Activated CD8-positive, alpha-beta T cell treated with anti-CD3 and anti-CD28 coated beads, Interleukin-2, amount 10 ng/mL, durations not matched to agents 7 days and 5 days (primary cell): ENCODE data around the gene HDLBP. TPM values are rescaled to one million over a fixed set of nuclear protein-coding genes. Genes with fewer than 3 reads are reported as not detected.
A peak's percentile ranks its signal among the peaks of the same experiment; 100 is the strongest.

Source experiments
- ATAC-seq: fragments of 150-1000 bp; cut with Tn5 transposase; one replicate; pipeline ENCODE4 v1.10.0; 2021; ENCODE audit warnings: moderate library complexity
- CTCF ChIA-PET: fragments of 350-600 bp; sonication (Branson Sonifier 250); formaldehyde crosslinking; loops from one replicate; lab custom pipeline; 2021; ENCODE audit warnings: antibody characterized with exemption; lab: Charles Lee
- POLR2A ChIA-PET: fragments of 350-600 bp; sonication (Branson Sonifier 250); formaldehyde crosslinking; loops from one replicate; lab custom pipeline; 2021; ENCODE audit warnings: antibody characterized with exemption; lab: Charles Lee
- DNase-seq: peaks from one replicate; pipeline ENCODE4 v3.0.0-alpha.2; 2020
- H3K27ac Mint-ChIP-seq: one replicate; pipeline ENCODE4 v1.8.0; 2021; ENCODE audit warnings: mild to moderate bottlenecking, mixed read lengths
- H3K27me3 Mint-ChIP-seq: one replicate; pipeline ENCODE4 v1.8.0; 2021; ENCODE audit warnings: low read depth, mixed read lengths
- H3K36me3 Mint-ChIP-seq: one replicate; pipeline ENCODE4 v1.8.0; 2021; ENCODE audit warnings: low read depth, mixed read lengths
- H3K4me1 Mint-ChIP-seq: one replicate; pipeline ENCODE4 v1.8.0; 2021; ENCODE audit warnings: low read depth, mixed read lengths
- H3K4me3 Mint-ChIP-seq: one replicate; pipeline ENCODE4 v1.8.0; 2021; ENCODE audit warnings: mild to moderate bottlenecking, mixed read lengths
- H3K9me3 Mint-ChIP-seq: one replicate; pipeline ENCODE4 v1.8.0; 2022; ENCODE audit warnings: mixed read lengths; ENCODE audit not compliant: insufficient read depth
- total RNA-seq, 2 experiments: library from RNA; stranded (reverse); gene quantifications; one replicate each; pipeline ENCODE4 v1.2.3, GENCODE V29; 2021

HDLBP gene
- total RNA-seq, 2 experiments from 2014 or later, result 186 to 187 TPM

DNA sequence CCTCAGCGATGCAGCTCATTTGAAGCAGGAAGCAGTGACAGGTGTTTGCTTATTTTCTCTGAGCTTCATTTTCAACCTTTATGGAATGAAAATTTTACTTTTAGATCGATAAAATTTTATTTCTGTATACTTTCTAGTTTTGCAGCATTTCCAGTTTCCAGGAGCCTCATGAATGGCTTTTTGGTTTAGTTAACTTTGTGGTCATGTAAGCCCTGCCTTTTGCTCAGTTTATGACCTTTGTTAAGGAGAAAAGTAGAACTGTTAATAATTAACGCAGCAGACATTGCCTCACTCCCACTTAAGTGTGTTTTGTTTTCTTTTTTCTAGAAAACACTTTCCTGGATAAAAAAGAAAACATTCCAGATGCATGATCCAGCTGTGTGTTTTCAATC lies 36.2 kb upstream of the HDLBP start:
- POLR2A ChIA-PET, result no interaction called here
- Mint-ChIP-seq H3K4me1 (peaks cover 5% of the 10 kb centered on the region), H3K9me3 (no peaks in the 10 kb centered on the region), H3K36me3 (peaks cover 53% of the 10 kb centered on the region), H3K27ac (no peak overlapping the region), H3K4me3 (no peak overlapping the region), H3K27me3 (no peaks in the 10 kb centered on the region)
- CTCF ChIA-PET, result no interaction called here
- DNase-seq (no peak), ATAC-seq (no peak)

DNA sequence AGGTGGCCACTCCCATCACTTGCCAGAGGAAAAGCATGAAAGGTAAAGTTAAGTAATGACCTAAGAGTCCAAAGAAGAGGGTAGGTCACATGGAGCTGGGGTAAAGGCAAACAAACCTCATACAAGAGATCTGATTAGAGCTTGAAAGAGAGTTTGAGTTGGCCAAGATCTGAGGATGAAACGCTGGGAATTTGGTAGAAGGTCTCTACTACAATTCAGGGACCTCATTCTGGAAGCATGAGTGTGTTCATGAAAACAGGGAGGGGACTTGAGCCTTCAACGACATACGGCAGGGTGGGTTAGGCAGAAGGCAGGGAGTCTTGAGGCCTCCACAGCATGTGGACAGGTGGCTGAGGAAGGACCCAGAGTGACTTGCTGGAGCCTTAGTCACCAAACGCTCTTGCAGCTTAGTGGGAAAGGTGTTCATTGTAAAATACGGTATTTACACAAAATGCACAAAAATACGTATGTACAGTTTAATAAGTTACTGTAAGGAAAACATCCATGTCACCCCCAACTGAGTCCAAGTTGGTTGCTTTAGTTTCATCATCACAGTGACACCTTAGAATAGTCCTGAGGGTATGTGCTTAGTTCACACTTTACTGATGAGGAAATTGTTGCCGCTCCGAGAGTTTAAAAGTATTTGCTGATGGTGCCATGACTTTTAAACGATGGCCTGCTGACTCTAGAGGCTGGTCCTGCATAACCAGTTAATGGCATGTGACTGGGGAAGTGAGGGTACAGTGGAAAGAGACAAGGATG lies 35.6 kb upstream of the HDLBP start:
- no peak for DNase-seq
- ChIA-PET POLR2A (no interaction called here), CTCF (no interaction called here)
- H3K4me1 Mint-ChIP-seq, result peaks cover 5% of the 10 kb centered on the region
- ATAC-seq, result no peak
- H3K36me3 Mint-ChIP-seq, result peaks cover 55% of the 10 kb centered on the region
- H3K9me3 Mint-ChIP-seq, result no peaks in the 10 kb centered on the region
- peak overlapping the region; percentile 27 for H3K27ac Mint-ChIP-seq
- H3K4me3 Mint-ChIP-seq, result no peak overlapping the region
- H3K27me3 Mint-ChIP-seq, result no peaks in the 10 kb centered on the region

DNA sequence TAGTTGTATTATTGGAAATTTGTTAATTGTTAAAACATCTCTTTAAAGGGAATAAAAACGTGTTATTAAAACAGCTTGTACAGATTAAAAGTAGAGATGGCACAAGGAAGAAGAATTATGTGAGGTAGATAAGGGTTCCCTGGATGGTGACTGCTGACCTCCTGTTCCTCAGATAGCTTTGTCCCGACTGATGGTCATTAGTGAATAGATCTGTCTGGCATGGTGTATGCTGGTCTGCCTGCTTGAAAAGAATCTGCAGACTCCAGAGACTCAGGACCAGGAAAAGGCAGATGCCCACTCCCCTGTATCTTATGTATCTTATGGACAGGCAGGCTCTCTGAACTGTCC lies 35.0 kb upstream of the HDLBP start:
- DNase-seq, result no peak
- H3K4me1 Mint-ChIP-seq, result peaks cover 5% of the 10 kb centered on the region
- ATAC-seq, result no peak
- H3K27me3 Mint-ChIP-seq, result no peaks in the 10 kb centered on the region
- CTCF ChIA-PET, result no interaction called here
- no peaks in the 10 kb centered on the region for H3K9me3 Mint-ChIP-seq
- H3K36me3 Mint-ChIP-seq, result peaks cover 57% of the 10 kb centered on the region
- H3K27ac Mint-ChIP-seq, result peak overlapping the region; percentile 27
- no peak overlapping the region for H3K4me3 Mint-ChIP-seq
- POLR2A ChIA-PET, result no interaction called here

DNA sequence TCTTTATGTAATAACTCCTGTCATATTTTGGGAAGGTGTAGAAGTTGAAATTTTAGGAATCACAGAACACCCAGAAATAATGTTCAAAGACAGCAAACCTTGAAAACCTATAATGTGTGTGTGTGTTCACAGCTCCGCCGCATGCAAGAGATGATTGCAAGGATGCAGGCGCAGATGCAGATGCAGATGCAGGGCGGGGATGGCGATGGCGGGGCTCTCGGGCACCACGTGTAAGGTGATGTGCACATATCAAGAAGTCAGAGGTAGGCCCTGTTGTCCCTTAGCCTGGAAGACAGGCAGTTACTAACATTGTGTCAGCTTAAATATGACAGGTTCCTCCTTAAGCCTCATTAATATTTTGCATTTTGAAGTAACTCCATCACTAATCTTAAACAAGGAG lies 34.5 kb upstream of the HDLBP start:
- H3K4me1 Mint-ChIP-seq, result peaks cover 4% of the 10 kb centered on the region

DNA sequence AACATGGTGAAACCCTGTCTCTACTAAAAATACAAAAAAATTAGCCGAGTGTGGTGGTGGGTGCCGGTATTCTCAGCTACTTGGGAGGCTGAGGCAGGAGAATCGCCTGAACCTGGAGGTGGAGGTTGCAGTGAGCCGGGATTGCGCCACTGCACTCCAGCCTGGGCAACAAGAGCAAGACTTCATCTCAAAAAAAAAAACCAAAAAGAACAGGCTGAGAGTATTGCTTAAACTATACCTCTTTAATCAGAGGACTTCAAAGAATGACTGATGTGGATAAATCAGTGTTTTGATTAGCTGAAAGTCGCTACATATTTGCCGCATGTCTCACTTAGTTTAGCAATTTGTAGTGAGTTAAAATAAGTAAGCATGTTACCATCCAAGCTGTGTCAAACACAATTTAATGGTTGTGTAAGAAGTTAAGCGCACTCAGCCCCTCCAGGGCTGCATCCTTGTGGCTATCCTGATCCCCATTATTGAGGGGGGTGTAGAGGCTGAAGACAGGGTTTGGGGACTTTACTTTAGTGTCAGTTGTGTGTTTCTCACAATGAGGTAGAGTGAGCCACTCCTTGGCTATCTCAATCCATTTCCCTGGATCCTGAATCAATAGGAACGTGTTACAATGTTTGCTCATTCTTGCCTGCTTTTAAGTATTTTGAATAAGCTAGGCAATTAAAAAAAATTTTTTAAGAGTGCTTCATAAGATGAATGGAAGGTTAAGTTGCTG lies 29.6 kb upstream of the HDLBP start:
- no peaks in the 10 kb centered on the region for H3K9me3 Mint-ChIP-seq
- DNase-seq (no peak), ATAC-seq (no peak)
- CTCF ChIA-PET, result no interaction called here
- peaks cover 63% of the 10 kb centered on the region for H3K36me3 Mint-ChIP-seq
- no peak overlapping the region for H3K27ac Mint-ChIP-seq
- no peak overlapping the region for H3K4me3 Mint-ChIP-seq
- peaks cover 17% of the 10 kb centered on the region for H3K4me1 Mint-ChIP-seq
- no peaks in the 10 kb centered on the region for H3K27me3 Mint-ChIP-seq
- POLR2A ChIA-PET, result no interaction called here

More for the DNA sequence above, 34.5 kb upstream of the HDLBP start:
- H3K27ac Mint-ChIP-seq, result no peak overlapping the region
- H3K9me3 Mint-ChIP-seq, result no peaks in the 10 kb centered on the region
- DNase-seq, result no peak
- no peak for ATAC-seq
- H3K27me3 Mint-ChIP-seq, result no peaks in the 10 kb centered on the region
- ChIA-PET CTCF (no interaction called here), POLR2A (interaction anchor here (1.2 kb wide), 1 partner anchor 35 kb away, joined by 4 read pairs; the partner anchor contains the start of genes HDLBP and SEPTIN2)
- H3K36me3 Mint-ChIP-seq, result peaks cover 60% of the 10 kb centered on the region
- H3K4me3 Mint-ChIP-seq, result no peak overlapping the region

DNA sequence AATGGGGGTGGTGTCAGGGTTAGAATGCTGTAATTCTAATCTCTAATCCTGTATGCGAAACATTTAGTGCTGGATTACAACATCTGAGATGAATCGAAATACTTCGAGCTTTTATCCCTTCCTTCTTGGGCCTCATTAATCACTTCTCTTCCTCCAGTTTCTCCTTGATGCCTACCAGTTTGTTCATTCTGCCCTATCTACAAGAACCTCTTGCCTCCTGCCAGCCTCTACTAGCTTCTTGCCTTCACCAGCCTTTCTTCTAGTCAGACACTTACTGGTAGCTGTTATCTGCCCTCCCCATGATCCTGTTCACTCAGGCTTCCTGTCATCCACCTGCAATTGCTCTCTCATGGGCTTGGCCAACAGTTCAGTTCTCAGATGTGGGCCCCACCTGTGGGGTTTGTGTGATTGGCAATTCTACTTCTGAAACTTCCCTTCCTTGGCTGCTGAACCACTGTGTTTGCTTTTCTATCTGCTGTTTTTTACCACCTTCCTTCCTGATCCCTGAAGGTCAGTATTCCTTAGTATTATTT lies 25.2 kb upstream of the HDLBP start:
- Mint-ChIP-seq H3K4me3 (no peak overlapping the region), H3K9me3 (no peaks in the 10 kb centered on the region), H3K4me1 (peaks cover 35% of the 10 kb centered on the region), H3K36me3 (peaks cover 70% of the 10 kb centered on the region), H3K27ac (peak overlapping the region; percentile 62), H3K27me3 (no peaks in the 10 kb centered on the region)
- ChIA-PET CTCF (interaction anchor here (0.9 kb wide), 1 partner anchor 26 kb away, joined by 3 read pairs; no protein-coding TSS in a partner anchor), POLR2A (interaction anchor here (0.8 to 1.0 kb wide), 2 partner anchors 24 to 26 kb away, joined by 3 read pairs; no protein-coding TSS in a partner anchor)
- DNase-seq (peak; percentile 51), ATAC-seq (peak; percentile 63)

DNA sequence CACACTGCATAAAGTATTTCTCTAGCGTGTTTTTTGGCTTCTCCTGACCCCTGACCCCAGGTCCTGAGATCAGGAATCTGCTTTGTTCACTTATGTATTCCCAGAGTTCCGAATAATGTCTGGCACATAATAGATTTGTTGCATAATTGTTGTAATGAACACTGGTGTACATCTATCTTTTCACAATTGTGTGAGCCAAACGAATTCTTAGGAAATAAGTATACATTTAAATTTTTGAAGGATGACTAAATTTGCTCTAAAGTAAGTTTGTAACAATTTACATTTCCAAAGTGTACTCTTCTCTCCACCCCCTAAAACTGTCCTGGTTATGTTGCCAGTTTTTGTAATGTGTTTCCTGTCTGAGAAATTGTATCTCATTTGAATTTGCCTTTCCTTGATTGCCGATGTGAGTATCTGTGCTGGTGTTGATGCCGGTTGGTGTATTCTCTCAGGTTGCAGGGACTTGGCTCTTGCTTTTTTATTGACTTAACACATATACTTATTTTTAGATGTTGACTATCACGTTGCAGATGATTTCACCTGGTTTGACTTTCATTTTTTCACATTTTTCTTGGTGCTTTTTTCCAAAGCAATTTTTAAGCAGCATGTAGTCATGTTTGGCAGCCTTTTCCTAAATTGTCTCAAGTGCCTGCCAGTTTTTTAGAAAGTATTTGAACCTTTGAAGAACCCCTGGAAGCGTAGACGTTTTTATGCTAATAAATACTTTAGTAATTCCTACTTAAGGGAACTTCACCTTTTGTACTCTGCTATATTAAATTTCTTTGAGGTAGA lies 24.6 kb upstream of the HDLBP start:
- ChIA-PET CTCF (no interaction called here), POLR2A (interaction anchor here (0.8 to 1.0 kb wide), 2 partner anchors 24 to 25 kb away, joined by 3 read pairs; no protein-coding TSS in a partner anchor)
- DNase-seq, result no peak
- Mint-ChIP-seq H3K27me3 (no peaks in the 10 kb centered on the region), H3K27ac (no peak overlapping the region), H3K9me3 (no peaks in the 10 kb centered on the region), H3K4me3 (no peak overlapping the region), H3K4me1 (peaks cover 41% of the 10 kb centered on the region), H3K36me3 (peaks cover 71% of the 10 kb centered on the region)
- no peak for ATAC-seq

DNA sequence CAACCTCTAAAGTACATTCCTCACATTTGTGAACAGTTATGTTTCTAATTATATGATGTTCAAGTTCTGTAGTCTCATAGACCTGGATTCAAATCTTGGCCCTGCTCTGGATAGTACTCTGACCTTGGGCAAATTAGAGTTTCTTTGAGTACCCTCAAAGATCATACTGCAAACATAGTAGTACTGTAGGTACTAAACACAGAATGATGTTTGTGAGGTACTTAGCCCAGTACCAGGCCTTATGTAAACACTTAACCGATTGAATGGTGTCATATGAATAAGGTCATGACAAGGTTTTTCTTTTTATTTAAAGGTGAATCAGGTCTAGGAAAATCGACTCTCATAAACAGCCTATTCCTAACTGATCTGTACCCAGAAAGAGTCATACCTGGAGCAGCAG lies 19.3 kb upstream of the HDLBP start:
- Mint-ChIP-seq H3K27me3 (no peaks in the 10 kb centered on the region), H3K27ac (no peak overlapping the region), H3K4me1 (peaks cover 28% of the 10 kb centered on the region), H3K36me3 (peaks cover 58% of the 10 kb centered on the region), H3K4me3 (no peak overlapping the region), H3K9me3 (no peaks in the 10 kb centered on the region)
- ATAC-seq, result no peak
- no peak for DNase-seq
- ChIA-PET CTCF (no interaction called here), POLR2A (interaction anchor here (1.2 kb wide), 1 partner anchor 19 kb away, joined by 3 read pairs; the partner anchor contains the start of gene SEPTIN2)

DNA sequence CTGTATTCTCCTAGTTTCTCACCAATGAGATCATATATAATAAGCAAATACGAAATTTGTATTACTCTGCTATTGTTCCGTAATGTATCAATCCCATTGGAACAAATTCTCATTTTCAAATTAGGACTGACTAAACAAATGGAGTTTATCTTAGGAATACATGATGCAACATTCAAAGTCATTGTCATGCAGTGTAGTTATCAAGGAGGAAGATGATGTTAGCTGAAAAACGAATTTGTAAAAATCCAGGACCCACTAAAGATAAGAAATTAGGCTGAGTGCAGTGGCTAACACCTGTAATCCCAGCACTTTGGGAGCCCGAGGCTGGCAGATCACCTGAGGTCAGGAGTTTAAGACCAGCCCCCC lies 15.1 kb upstream of the HDLBP start:
- H3K9me3 Mint-ChIP-seq, result no peaks in the 10 kb centered on the region
- no peak overlapping the region for H3K27ac Mint-ChIP-seq
- ATAC-seq (no peak), DNase-seq (no peak)
- H3K27me3 Mint-ChIP-seq, result no peaks in the 10 kb centered on the region
- peaks cover 11% of the 10 kb centered on the region for H3K4me1 Mint-ChIP-seq
- ChIA-PET CTCF (no interaction called here), POLR2A (no interaction called here)
- H3K4me3 Mint-ChIP-seq, result no peak overlapping the region
- peaks cover 58% of the 10 kb centered on the region for H3K36me3 Mint-ChIP-seq

DNA sequence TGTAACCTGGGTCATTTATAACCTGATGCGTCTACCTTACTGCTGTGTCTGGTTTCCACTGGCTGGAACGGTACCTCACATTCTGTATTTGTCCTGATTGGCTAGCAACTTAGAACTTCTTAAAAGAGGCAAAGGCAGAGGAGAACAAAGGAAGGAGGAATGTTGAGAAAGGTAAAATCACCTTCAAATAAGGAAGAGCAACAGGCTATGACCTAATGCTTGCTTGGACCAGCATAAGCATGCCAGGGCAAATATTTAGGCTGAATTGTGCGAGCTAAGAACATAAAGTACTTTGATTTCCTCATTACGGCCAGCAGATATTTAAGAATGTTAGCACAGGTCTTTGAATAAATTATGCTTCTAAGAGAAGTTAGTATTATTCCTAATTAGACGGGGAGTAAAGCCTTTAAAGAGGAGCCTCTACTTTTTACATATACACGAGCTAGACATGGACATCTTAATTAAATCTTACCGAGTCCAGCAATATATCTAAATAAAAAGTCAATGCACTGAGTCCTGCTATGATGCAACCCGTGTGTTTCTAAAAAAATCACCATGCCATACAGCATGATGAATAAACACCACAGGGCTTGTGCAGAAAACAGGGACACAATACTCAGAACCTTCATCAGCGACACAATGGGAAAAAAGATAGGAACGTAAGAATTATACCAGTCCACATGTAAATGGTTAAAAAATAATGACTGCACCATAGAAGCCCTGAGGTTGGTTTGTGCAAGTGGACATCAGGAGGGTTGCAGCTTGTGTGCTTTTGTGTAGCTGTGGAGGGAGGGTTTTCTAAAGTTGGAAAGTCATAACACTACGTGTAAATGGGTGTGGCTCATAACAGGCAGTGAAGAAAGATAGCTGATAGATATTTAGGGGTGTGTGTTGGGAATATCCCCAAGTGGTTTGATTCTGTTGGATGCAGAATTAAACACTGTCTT lies 14.5 kb upstream of the HDLBP start:
- Mint-ChIP-seq H3K27ac (peak overlapping the region; percentile 10), H3K9me3 (no peaks in the 10 kb centered on the region), H3K4me3 (no peak overlapping the region), H3K27me3 (no peaks in the 10 kb centered on the region), H3K4me1 (peaks cover 10% of the 10 kb centered on the region), H3K36me3 (peaks cover 56% of the 10 kb centered on the region)
- no peak for DNase-seq
- ATAC-seq, result no peak
- ChIA-PET CTCF (no interaction called here), POLR2A (interaction anchor here (0.7 kb wide), 1 partner anchor 14 kb away, joined by 3 read pairs; the partner anchor contains the start of genes HDLBP and SEPTIN2)

DNA sequence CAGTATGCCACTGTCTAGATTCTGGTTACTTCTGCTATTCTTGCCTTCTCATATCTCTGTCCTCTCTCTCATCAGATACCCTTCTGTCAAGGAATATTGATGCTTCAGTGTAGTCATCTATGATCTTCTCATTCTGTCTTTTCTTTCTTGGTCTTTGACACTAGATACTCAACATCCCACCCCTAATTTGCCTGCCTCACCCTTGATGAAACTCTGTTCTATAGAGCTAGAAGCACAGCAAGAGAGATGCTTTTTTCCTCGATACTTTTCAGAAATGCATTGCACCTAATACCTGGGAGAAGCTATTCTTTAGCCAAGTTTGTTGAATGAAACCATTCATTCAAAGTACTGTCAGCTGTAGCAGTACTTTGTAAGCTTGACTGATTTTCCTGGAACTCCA lies 9.8 kb upstream of the HDLBP start:
- Mint-ChIP-seq H3K9me3 (no peaks in the 10 kb centered on the region), H3K27ac (no peak overlapping the region), H3K27me3 (no peaks in the 10 kb centered on the region), H3K36me3 (peaks cover 60% of the 10 kb centered on the region), H3K4me1 (peaks cover 35% of the 10 kb centered on the region), H3K4me3 (no peak overlapping the region)
- POLR2A ChIA-PET, result no interaction called here
- DNase-seq (no peak), ATAC-seq (no peak)
- CTCF ChIA-PET, result no interaction called here
